IPS DF 4.7 (cell line): Measurements from ENCODE around the gene HOXC11.

ENCODE experiments used
- DNase-seq: peaks from one replicate; pipeline ENCODE4 v3.0.0-alpha.2; 2013; ENCODE audit warnings: low spot score; ENCODE audit errors: extremely low read depth

The HOXC11 gene

DNA sequence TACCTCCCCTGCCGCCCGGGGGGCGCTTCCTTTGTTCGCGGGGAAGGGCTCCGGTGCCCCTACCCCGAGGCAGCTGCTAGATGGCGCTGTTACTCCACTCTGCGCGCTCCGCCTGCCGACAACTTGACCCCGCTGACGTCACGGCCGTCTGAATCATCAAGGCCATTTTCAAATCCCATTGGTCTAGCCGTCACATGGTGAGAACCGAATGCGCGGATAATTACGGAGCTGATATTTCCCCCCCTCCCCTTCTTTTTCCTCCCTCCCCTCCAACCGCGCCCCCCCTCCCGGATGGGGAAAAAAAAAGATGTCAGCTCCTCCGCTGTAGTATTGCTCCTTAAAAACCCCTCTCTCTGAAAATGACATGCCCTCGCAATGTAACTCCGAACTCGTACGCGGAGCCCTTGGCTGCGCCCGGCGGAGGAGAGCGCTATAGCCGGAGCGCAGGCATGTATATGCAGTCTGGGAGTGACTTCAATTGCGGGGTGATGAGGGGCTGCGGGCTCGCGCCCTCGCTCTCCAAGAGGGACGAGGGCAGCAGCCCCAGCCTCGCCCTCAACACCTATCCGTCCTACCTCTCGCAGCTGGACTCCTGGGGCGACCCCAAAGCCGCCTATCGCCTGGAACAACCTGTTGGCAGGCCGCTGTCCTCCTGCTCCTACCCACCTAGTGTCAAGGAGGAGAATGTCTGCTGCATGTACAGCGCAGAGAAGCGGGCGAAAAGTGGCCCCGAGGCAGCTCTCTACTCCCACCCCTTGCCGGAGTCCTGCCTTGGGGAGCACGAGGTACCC is 12.2 kb downstream of the HOXC11 start, which contains the start of gene HOXC10:
HOXC10 (plus strand) TSS at position 246 of the 791 bp plus-strand sequence; CDS start at position 360, 114 bp downstream.
- no peak for DNase-seq

DNA sequence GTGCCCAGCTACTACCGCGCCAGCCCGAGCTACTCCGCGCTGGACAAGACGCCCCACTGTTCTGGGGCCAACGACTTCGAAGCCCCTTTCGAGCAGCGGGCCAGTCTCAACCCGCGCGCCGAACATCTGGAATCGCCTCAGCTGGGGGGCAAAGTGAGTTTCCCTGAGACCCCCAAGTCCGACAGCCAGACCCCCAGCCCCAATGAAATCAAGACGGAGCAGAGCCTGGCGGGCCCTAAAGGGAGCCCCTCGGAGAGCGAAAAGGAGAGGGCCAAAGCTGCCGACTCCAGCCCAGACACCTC is 12.7 kb downstream of the HOXC11 start:
- DNase-seq: no peak

DNA sequence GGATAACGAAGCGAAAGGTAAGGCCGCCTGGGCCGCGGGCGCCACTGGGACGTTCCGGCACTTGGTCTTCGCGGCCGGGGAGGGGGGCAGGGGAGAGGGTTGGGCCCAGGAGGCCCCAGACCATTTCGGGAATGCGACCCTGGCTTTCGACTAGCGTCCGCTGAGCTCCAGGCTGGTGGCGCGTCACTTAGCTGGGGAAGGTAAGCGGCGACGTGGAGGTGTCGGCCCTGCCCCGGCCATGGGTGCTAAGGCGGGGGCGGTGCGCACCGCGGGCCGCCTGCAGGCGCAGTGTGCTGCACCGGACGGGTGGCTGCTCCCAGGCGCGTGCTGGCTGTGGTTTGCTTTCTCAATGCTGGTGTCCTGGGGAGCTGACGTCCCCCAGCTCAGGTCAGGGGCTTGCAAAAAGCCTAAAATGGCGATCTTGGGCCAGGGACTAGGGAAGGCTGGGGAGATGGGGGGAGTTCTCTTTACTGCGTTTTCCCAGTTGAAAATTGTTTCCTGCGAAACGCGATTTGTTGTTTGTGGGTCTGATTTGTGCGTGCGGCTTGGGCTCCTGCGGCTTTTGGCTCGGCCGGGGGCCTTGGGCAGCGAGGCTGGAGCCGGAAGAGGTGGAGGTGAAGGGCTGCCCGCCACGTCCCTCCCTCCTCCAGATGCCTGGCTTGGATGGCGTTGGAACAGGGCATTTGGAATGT is 13.2 kb downstream of the HOXC11 start:
- no peak for DNase-seq

DNA sequence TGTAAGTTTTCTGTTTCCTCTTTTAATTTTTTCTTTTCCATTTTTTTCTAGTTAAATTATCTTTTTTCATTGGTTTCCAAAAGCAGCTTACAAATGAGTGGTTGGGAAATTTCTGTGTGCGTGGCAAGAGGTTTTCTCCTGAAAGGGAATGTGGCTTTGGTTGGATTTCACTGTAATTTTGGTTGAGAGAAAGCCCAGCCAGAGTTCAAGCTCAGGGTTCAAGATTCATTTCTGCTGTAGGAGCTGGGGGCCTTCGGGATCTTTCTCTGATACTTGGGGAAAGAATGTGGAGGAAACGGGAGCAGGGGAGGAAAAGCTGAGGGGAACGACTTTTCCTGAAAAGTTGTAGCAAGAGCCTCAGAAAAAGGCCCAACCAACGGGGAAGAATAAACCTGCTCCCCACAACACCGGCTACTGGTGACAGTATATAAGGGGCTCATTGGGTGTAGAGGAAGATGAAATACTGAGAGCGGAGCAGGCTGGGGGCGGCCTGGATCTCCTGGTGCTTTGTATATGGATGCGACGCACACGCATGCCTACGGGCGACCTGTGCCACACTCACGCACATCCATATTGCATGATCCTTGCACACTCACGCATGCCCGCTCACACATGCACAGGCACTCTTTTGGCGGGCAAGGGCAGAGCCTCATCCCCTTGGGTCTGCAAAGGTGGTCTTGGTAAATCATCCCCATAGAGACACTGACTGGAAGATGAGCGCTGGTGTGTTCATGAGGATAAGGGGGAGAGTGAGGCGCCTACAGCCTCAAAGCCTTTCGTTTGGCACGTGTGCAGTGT is 14.0 kb downstream of the HOXC11 start:
- DNase-seq: no peak

DNA sequence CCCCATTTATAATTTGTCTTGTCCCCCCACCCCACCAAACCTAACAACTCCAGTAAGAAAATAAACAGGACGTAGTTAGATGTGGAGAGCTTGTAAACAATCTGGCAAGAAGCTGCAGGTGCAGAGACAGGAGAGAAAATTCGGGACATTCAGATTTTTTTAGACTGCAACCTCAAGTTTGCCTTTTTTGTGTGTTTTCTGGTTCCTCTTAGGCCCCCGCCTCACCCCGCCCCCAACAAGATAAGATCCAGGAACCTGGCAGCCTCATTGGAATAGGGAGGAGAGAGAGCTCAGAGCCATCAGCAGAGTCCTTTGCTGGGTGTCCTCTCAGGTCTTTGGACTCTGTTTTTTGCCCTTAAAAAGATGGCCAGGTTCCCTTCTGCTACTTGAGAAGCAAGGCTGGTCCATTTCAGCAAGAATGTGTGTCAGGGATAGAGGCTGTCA is 14.9 kb downstream of the HOXC11 start:
- DNase-seq: no peak

DNA sequence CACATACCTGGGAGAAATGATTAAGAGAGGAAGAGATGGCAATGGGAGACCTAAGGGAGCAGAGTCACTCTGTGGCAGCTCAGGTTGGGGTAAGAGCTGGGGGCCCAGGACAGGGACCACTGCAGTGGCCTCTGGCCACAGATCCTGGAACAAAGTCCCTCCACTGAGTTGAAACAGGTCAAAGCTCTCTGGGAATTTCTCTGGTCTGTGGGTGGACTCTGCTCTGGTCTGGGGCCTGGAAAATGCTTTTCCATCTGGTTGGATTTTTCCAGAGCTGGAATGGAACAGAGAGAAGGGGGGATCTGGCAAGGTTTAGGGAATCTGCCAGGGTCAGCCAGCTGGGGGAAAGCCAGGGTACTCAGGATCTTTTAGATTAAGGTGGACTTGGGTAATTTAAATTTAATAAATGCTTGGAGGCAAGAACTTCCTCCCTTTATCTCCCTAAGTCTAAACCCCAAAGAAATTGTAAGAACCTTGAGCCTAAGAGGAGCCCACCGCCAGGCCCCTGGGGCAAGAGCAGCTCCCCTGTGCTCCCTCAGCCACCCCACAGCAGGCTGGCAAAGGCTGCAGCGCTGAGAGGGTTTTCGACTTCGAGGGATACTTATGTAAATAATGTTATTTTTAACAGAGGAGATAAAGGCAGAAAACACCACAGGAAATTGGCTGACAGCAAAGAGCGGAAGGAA is 15.8 kb downstream of the HOXC11 start:
- DNase-seq: no peak

DNA sequence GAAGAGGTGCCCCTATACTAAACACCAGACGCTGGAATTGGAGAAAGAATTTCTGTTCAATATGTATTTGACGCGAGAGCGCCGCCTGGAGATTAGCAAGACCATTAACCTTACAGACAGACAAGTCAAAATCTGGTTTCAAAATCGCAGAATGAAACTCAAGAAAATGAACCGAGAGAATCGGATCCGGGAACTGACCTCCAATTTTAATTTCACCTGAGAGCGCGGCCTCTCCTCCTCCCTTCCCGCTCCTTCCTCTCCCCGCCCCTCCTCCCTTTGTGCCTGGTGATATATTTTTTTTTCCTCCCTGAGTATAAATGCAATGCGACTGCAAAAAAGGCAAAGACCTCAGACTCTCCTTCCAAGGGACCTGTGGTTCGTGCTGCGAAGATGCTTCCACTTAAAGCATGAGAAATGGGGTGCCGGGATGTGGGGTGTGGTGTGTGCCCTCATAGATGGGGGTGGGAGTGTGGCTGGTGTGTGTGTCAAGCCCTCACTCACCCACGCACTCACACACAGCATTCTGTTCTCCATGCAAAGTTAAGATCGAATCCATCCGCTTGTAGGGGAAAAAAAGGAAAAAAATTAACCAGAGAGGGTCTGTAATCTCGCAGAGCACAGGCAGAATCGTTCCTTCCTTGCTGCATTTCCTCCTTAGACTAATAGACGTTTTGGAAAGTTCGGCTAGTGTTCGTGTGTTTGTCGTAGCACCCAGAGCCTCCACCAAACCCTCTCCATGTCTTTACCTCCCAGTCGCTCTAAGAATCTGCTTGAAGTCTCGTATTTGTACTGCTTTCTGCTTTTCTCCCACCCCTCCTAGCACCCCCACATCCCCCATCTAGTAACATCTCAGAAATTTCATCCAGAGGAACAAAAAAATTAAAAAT is 16.5 kb downstream of the HOXC11 start:
- DNase-seq: no peak

DNA sequence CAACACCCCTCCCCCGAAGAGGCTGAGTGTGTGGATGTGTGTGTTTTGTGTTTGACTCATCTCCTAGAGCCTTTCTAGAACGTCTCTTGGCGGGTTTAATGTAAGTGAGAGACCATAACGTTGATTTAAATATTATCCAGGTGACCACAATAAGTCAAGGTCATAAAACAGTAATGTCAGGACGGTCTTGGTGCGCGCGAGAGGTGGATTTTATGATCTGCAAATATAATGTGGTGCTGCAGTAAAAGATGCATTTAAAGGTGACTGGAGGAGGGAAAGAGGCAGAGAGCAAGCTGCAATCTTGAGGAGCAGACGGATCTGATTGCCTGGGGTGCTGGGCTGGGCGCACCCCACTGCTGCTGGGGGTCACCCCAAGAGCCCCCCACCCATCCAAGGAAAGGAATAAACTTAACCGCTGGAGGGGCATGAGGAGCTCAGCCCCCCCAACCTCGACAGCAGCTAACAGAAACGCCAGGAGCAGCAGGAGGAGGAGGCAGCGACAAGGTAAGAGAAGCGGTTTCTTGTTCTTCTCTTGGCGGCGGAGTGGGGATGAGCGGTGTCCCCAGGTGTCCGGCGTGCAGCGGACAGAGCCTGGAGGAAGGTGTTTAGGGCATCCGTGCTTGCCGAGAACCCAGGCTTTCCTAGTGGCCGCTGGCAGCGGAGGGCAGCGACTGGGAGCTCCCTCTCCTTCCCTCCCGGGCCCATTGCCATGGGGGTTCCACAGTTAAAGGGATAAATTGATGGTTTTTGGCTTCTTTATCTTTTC is 17.6 kb downstream of the HOXC11 start:
- DNase-seq: no peak

DNA sequence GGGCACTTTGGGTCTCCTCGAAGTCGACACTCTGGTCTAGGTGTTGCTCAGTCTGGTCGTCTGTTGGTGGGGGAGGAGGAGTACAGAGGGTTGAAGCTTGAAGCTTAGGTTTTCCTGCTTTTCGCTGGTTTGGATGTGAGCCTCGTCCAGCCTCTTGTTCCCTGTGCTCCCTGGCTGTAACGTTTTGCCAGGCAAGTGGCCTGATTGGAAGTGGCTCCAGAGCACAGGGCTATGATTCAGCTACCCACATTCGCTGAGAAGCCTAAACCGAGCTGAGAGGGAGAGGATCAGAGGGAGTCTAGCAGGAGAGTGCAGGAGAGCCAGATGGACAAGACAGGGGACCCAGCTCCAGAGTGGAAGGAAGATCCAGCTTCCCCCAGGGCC is 18.1 kb downstream of the HOXC11 start:
- DNase-seq: no peak

DNA sequence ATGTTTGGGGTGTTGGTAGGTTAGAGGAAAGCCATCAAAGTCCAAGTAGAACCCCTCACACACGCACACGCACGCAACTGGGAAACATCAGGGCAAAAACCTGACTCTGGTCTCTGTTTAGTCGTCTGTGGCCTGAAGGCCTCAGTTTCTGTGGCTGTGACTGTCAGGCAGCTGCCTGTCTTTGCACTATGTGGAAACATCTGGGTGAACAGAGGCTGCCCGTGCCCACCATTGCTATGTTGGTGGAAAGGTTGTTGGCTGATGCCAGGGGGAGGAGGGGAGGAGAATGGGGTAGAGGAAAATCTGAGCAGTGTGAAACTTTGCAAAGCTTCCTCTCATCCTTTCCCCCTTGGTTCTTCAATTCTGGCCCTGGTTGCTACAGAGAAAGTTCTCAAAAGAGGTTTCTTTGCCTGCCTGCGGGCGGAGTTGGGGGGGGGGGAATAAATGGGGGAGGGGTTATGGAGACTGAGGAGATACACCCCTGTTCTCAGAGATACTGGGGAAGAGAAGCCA is 19.5 kb downstream of the HOXC11 start:
- DNase-seq: no peak

DNA sequence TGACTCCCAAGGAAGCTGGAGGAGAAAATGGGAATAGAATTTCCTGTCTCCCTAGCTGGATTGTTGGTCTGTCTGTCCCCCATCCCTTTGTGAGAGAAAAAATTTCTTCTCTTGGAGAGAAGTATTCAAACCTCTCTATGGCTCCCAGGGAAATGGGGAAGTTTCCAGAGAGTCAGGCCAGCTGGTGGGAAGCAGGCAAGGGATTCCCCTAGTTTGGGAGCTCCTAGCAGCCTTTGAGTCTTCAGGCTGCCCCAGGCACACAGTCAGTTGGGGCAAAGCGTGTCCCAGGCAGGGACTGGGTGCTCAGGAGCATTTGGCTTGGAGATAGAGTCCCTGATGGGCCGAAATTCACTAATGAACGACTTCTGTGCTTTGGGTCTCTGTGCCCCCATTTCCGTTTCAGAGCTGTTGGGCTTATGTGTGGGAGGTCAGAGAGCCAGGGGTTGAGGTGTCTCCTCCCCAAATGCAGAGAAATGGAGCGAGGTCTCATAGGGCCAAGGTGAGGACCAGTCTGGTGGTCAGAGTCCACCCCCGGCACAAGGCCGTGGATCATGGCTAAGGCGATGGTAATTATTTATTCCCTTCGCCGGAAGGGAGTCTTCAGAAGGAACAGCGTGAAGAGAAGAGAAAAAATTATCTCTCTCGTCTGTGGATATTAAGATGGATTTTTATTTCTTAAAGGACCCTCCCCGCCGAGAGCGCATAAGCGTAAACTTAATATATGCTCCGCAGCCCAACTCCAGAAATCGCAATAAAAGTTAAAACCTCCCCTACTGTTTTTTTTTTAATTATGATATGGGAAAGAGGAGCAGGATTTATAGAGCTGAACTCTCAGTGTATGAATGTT is 20.5 kb downstream of the HOXC11 start:
- no peak for DNase-seq

DNA sequence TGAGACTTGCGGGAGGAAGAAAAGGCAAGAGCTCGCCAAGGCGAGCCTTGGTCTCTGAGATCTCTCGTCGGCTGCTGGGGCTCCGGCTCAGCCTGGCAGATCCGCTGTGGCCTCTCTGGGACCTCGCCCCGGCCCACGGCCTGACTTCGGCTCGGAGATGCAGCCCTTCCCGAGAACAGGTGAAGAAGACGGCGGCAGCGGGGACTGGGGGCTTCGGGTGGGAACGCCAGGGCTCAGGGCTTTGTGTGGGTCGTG is 21.0 kb downstream of the HOXC11 start:
- no peak for DNase-seq

DNA sequence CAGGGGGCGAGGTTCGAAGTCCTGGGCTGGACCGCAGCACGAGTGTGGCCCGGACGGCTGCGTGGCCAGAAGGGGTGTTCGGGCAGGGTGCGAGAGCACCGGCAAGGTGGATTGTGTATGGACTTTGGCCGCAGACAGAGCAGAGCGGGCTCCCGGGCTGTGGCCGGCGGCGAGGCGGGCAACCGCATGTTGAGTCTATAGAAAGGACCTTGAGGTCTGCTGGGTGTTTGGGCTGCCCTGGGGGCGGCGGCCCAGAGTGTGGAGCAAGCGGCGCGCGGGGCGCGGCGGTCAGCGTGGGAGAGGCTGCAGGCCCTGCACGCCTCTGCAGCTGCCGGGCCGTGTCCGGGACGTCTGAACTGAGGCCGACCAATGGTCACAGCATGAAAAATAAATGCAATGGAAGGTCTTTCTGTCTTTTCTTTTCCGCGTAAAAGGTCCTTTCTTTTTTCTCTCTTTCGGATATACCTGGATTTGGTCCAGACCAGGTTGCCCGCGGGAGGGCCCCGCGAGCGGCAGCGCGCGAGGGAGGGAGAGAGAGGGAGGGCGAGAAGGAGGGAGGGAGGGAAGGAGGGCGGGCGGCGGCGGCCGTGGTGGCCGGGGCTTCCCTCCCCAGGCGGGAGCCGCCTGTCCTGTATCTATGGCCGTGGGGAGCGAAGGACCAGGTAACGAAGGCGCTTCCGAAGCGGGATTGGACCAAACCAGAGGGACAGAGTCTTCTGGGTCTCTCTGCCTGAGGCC is 21.5 kb downstream of the HOXC11 start:
- no peak for DNase-seq

DNA sequence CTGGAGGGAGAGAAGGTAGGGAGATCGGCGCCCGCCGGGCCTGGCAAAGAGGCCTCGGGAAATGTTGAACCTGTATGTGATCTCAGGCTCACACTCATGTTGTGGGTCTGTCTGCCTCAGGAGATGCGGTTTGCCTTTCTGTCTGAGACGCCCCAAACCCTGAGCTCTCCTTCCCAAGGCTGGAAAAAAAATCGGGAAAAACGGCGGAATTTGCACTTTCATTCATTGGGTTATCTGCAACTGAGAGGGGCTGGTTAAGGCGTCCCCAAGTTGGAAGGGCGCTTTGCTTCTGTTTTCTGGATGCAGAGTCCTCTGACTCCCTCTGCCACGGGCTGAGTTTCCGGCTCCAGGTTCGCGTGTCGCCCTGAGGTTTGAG is 22.1 kb downstream of the HOXC11 start:
- DNase-seq: no peak

DNA sequence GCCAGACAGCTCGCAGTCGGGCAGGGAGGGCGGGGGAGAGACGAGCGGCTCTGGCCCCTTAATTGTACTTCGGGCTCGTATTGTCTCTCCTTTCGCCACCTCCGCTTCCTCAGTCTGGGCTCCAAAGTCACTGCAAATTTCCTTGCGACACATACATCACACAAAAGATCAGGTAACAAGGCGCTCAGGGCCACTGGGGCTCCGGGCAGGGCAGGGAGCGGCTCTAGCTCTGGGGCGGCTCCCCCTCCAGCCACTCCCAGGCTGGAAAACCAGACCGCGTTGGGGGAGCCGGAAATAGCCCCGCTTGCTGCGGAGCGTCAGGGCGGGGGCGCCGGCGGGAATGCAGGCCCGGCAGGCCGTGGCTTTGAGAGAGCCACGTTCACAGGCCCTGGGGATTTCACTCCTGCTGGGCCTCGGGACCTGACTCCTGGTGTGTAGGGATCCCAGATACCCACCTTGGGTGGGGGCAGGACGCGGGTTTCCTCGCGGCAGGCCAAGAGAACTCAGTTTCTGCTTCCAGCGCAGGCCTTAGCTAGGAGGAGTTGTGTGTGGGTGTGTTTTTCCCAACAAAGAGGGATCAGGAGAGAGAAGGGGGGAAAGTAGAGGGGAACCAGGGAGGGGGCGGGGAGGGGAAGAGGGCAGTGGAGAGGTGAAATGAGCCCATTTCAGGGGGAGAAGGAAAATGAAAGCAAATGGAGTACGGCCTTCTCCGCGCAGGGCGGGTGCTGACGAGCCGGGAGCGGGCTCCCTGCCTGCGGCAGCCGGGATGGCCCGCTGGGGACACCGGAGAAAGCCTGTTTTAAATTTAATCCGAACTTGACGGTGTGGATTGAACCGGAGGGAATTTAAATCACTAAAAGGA is 22.7 kb downstream of the HOXC11 start:
- no peak for DNase-seq

DNA sequence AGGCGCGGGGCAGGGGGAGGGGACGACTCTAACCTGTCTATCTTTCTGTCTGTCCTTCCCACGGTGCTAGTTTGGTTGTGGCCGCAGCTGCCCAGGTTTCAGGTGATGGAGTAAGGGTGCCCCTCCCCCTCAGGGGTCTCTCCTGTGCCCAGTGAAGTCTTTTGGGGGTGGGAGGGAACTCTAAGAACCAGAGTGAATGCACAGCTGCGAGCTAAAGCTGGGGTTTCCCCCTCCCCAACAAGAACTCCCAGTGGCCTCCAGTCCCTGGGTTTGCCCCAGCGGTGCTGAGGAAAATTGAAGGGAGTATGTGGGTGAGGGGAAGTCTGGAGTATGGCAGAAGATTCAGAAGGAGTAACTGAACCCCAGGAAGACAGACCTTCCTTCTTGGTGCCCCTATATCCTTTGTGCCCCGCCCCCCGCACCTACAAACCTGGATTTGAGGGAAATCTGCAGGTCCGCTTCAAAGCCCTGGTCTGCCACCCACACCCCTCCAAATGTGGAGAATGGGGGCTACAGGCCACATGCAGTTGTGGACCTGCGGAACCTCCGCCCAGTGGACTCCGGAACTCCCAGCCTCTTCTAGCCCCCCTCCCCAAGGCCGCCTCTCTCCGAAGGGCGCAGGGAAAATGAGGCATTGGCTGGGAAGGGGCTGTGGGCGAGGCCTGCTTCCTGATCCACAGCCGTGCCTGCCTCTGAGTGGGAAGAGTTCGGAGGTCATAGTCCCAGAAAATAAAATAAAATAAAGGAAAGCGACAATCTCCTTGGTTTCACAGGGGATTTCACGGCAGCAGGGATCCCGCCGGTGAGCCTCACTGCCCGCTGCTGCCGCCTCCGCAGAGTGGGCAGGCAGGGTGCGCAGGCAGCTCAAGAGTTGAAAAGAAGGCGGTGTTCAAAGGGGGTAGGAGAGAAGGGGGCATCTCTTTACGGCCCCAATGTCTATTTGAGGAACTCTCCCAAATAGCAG is 23.6 kb downstream of the HOXC11 start:
- no peak for DNase-seq
